Forelimb muscle (tissue), 1 donor: ENCODE data around the gene NANOS2. TPM values are rescaled to one million over a fixed set of nuclear protein-coding genes. Genes with fewer than 3 reads are reported as not detected.
A peak's percentile ranks its signal among the peaks of the same experiment; 100 is the strongest.

ENCODE experiments used
- DNase-seq: peaks from one replicate; pipeline ENCODE4 v3.0.0-alpha.2; 2013; ENCODE audit warnings: low read depth
- polyA plus RNA-seq: library from polyadenylated mRNA; unstranded; fragments of 120-200 nt; gene quantifications from one replicate; pipeline ENCODE4 v1.2.1, GENCODE V29; 2013; ENCODE audit not compliant: insufficient read length

Gene NANOS2
- polyA plus RNA-seq = not detected

- DNase-seq = no peak
Observed at GRCh38 chr19:45913874-45914830, at the start of gene NANOS2. NANOS2 (minus strand) TSS chr19:45914778; CDS start chr19:45914693, 85 bp downstream.

GRCh38 chr19:45962021-45962420 is 47.4 kb upstream of the NANOS2 start:
- DNase-seq = no peak

- no peak for DNase-seq
Observed at GRCh38 chr19:45960595-45961235, 46.1 kb upstream of the NANOS2 start.

- DNase-seq = no peak
Observed at GRCh38 chr19:45959517-45960025, 45.0 kb upstream of the NANOS2 start.

DNA sequence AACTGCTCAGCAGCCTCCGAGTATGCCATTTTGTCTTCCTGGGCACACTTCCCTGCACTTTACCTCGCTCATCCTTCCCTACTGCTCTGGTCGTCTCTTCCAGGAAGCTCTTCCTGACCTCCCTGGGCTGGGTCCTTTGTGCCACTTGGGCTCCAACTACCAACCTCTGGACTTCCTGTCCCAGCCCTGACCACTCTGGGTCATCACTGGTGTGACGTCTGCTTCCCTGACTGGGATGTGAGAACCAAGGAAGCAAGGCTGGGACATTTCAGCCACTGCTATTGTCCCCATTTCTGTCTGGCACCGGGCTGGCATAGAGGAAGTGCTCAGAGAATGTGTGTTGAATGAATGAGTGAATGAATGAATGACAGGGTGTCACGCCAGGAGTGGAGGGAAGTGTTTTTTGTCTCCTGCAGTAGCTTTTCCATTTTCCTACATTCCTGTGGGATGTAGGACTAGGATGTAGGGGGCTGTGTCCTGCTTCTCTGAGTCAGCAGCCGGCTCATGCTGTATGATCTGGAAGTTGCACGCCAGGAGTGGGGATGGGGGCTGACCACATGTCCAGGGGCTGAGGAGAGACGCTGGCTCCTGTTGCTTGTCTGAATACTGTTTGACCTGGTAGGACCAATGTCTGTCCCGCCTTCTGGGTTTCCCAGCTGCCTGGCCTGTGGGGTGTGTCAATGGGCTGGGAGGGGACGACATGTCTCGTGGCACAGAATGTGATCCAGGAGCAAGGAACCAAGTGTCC is 44.4 kb upstream of the NANOS2 start:
- DNase-seq = no peak

- DNase-seq = no peak
Observed at GRCh38 chr19:45958320-45958719, 43.7 kb upstream of the NANOS2 start.

- DNase-seq = no peak
Observed at GRCh38 chr19:45955905-45956608, 41.5 kb upstream of the NANOS2 start.

- DNase-seq = no peak
Observed at GRCh38 chr19:45954156-45954555, 39.6 kb upstream of the NANOS2 start.

DNA sequence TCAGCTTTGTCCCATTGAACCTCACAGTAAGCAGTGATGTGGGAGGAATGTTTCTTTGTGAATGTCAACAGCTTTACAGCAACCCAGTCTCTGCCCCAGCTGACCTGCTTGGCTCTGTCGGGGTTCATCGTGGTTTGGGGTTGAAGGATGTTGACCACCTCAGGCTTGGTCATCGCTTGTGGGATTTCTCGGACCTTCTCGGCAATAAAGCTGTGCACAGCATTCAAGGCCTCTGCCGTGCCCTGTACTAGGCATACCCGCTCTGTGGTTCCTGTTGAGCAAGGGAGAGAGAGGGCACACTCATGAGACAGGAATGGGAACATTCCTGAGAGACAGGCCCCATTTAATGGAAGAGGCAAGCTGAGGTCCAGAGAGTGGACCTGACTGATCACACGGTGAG is 39.1 kb upstream of the NANOS2 start:
- no peak for DNase-seq

DNA sequence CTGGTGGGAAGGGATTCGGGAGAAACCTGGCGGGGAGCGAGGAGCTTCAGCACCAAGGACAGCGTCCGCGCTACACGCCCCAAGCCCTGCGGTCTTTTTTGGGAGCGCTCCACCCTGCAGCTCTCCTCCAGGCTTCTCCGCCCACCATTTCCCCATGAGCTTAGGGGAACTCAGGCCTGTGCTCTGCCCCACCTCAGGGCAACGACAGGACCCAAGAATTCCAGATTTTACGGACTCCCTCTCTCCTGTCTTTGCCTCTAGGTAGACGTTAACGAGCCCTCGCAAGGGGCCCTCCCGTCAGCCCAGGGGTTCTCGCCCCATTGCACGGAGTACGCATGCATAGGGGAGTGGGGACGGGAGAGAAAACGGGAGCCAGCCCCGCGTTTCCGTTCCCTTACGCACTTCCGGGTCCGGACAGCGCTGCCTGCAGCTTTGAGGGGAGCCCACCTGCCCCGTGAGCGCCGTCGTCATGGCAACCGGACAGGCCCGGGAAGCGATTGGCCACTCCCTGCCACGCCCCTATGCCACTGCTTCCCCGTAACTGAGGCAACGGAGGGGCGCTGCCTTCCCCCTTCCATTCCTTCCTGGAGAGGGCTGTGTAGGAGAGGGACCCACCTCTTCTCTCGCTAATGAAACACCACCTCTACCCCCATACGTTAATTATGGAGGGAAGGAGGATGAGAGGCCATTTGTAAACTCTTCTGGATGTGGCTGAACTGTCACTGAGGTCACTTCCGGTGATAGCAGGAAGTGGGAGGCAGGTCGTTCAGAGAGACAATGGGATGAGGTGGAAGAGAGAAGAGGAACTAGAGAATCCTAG is 38.3 kb upstream of the NANOS2 start:
- peak; percentile 16 for DNase-seq

DNA sequence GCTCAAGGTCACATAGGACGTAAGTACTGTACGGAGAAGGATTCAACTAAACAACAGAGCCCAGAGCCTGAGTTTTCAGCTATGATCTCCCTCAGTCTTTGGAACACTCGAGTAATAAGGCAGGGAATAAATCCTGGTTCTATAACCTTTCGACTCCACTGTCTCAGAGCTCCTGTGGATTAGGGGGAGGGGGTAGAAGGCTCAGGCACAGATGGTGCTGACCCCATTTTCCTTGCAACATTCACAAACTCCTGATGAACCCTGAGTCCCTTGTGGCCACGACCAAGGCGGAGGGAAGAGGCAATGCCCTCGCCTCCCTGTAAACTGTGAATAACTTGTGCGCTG is 37.7 kb upstream of the NANOS2 start:
- DNase-seq = no peak

GRCh38 chr19:45947926-45948325 is 33.3 kb upstream of the NANOS2 start:
- DNase-seq = no peak

- DNase-seq = no peak
Observed at GRCh38 chr19:45940515-45940805, 25.9 kb upstream of the NANOS2 start.

DNA sequence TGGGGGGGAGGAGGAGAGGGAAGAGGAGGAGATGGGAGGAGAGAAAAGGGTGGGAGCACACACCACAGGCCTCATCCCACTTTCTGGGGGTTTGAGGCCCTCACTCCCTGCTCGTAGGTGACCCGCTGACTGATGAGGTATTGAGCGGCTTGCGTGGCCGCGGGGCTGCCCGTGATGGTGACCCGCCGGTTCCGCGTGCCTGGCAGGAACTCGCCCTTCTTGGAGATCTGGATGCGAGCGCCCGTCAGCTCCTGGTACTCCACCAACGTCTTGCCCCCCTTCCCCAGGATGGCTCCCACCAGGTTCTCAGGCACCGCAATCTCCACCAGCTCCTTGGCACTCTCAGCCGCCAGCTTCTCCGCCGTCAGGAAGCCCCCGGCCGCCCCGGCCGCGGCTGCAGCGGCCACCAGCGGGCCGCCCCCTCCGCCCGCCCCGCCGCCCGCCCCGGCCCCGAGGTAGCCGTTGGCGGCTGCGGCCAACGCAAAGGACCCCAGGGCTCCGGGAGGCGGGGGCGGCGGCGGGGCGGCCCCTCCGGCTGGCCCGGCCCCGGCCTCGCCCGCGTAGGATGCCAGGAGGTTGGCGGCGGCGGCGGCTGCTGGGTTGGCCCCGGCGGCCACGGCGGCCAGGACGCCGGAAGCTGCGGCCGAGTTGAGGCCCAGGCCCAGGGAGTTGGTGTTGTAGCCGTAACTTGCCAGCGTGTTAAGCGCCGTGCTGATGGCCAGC is 25.4 kb upstream of the NANOS2 start:
- DNase-seq = no peak

GRCh38 chr19:45938733-45939319 is 24.2 kb upstream of the NANOS2 start:
- no peak for DNase-seq

DNA sequence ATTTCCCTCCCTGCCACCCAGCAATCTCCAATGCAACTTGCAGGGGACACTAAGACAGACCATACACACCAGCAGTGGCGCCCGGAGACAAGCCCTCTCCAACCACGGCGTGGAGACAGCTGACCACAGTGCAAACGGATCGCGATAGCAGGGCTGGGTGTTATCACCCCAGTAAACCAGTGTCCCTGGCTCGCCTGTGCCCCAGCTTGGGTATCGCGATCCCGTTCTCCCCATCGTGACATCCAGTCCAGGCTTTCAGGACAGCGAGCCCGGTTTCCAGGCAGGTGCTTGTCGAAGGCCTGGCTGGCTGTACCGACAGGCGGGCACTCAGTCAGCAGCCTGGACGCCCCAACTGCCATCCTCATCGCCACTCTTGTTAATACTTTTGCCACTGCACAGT is 20.7 kb upstream of the NANOS2 start:
- no peak for DNase-seq

DNA sequence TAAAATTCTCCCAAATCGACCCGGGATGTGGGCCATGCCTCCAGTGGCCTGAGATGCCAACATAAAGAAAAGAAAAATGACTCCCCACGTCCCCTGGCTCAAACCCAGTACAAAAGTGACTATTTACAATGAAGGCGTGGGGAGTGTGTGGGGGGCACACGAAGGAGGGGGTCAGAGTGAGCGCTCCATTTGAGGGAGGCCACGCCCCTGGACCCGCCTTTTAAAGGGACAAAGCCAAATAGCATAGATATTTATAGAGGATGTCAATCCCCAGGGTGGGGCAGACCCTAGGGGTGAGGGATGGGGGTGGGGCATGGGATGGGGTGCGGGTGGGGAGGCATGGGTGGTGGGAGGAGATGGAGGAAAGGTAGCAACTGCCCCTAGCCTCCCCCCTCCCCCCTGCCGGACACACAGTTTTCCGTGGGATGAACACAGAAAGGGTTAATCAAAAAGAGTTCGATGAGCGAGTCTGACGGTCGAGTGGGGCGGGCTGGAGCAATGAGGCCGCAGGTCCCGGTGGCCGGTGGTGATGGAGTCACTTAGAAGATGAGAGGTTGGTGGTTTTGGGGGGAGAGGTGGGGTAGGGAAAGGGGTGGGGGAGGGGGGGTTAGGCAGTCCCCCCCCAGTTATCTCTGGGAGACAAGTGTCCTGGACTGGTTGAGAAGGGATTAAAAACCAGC is 20.1 kb upstream of the NANOS2 start:
- DNase-seq = no peak

DNA sequence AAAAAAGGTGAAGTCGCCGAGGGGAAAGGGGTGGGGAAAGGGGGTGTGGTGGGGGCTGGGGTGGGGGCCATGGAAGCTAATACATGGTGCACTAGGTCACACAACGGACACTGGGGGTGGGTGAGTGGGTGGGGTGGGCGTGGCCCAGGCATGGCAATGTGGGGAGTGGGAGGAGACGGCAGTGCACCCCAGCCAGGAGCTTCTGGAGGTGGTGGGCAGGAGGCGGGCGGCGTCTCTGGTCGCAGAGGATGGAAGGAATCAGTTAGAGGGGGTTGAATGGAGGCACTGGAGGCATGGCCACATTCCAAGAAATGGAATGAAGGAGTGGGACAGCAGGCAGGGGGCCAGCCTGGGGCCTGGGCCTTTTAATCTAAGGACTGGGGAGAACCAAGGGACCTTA is 19.2 kb upstream of the NANOS2 start:
- DNase-seq = no peak

GRCh38 chr19:45931055-45931454 is 16.5 kb upstream of the NANOS2 start:
- no peak for DNase-seq
